HG02610 (cell line): Measurements from ENCODE around the gene KCNK18.

ENCODE experiments used
- ATAC-seq: cut with Tn5 transposase; IDR thresholded peaks from one replicate; pipeline ENCODE4 v1.9.1; 2021; ENCODE audit warnings: mild to moderate bottlenecking, moderate library complexity; ENCODE audit not compliant: unreplicated experiment

Gene KCNK18

DNA sequence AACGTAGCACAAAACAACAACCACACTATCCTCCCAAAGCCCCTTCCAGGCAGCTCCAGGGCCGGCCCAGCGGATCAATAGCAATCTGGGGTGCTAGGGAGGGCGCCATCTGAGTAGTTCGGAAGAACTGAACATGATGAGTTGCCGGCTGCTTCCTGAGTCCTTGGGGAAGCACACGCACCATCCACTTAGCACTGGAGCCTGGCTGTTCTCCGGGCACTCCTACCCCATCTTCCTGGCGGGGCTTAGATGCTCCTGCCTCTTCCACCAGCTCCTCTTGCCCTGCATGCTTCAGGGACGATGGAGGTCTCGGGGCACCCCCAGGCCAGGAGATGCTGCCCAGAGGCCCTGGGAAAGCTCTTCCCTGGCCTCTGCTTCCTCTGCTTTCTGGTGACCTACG, at the start of gene KCNK18:
KCNK18 (plus strand) TSS at position 301 of the 400 bp plus-strand sequence; CDS start at position 301, 0 bp downstream.
- no peak for ATAC-seq

DNA sequence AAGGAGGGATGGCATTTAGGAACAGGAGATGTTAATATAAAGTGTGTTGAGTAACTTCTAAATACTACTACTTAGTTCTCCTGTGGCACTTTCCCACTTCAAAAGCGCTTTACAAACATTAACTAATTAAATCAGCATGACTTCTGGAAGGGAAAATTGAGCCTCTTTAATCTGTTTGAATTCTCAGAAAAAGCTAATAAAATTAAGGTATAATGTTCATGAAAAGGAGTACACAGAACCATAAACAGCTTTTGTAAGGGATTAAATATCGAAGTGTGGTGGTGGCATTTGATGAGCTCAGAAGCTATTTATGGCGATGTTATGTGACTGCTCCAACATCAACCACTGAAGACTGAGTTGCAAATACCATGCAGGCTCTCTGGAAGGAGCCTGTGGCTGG, 49.0 kb upstream of the KCNK18 start:
- ATAC-seq, result no peak

GRCh38 chr10:117152668-117153067, 44.6 kb upstream of the KCNK18 start:
- no peak for ATAC-seq

- ATAC-seq, result no peak
Observed at GRCh38 chr10:117158297-117158696, 39.0 kb upstream of the KCNK18 start.

DNA sequence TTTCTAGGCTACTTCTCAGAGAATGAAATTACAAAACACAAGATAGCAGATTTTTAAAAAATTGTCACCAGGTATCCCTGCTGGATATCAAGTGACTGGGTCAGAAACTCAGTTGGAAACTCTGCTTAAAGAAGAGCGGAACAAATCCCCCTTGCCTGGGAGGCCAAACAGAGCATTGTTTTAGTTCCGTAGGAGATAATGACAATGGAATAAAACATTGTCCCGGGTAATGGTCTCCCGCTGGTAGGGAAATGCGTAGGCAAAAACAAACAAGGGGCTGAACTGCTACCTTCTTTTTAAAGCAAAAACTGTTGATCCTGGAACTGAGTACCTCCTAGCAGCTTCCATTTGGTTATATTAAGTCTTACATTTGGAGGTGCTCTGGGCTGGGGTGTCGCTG, 37.9 kb upstream of the KCNK18 start:
- ATAC-seq, result no peak

DNA sequence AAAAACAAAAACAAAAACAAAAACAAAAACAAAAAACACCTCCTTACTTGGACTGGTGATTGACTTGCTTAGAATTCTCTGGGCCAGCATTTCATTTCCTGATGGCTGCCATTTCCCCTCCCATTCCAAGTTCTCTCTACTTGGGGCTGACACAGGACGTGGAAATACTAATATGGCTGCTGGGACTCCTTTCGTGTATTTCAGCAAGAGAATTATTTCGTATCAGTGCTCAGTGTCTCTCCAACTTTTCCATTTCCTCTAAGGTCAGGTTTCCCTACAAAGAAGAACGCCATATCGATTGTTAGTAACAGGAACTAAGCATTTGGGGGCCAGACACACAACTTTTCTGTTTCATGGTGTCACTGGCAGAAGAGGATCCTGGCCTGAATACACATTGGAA, 36.7 kb upstream of the KCNK18 start:
- no peak for ATAC-seq

DNA sequence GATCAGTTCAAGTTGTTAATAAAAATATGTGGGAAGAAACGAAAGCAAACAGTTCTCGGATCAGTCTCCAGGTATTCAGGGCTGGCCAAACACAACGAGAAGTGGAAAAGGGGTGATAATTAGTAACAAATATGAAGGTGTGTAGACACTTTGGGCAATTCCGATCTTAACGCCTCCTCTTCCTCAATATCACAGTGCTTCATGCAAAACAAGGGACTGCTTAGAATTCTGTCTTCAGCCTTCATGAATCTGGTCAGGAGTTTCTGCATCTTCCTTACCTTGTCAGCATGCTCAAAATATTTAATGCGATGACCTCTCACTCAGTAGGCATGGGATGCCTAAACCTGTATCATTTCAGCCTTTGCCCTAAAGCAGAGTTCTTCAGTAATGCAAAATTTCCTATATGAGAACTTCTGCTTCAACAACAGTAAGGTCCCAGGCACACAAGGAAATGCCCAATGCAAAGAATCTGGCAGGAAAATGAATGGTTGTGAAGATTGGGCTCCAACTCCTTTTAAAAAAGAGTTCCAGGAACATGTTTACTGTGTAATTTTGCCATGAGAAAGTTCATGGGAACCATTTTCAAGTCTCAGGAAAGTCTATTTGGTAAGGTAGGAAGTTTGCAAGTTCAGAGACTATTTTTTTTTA, 35.8 kb upstream of the KCNK18 start:
- ATAC-seq, result no peak

DNA sequence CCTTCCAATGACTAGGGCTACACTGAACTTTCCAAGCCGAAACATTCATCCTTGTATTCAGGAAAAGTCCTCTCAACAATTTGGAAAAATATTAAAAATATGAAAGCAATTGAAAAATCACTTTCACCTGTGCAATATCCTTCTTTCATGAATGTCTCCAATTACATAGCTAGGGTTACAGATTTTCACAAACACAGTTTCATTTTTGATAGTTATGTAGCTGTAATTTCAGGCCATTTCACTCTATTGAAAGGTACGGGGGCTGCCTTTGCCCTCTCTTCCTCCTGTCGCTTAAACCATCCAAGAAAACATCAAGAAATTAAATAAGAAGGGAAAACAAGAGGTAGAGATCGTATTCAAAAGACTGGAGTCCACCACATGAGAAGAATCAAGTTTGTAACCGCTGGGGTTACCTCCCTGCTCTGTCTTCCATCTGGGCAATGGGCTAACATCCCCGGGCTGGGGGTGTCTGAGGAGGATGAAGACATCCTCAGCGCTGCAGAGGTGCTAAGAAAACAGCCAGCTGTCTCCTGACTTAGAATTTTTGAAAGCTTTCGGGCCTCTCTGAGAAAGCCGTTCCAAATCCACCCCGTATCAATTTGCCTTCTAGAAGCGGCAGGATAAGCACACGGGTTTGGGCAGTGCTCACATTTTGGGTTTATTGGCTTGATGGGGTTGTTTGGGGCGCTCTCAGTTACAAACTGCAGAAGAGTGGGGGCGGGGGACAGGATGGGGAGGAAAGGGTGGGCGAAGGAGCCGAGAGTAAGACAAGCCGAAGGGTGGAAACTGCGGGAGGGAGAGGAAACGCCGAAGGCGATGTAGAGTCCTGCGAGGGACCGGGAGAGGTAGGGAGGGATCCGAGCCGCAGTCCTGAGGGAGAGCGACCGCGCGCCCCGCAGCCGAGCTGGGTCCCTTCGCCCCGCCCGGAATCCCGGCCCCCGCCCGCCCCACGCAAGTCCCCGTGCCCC, 34.9 kb upstream of the KCNK18 start:
- ATAC-seq, result no peak

GRCh38 chr10:117163061-117163953, 34.0 kb upstream of the KCNK18 start:
- ATAC-seq, result no peak

- ATAC-seq, result no peak
Observed at GRCh38 chr10:117163954-117164548, 33.2 kb upstream of the KCNK18 start.

- no peak for ATAC-seq
Observed at GRCh38 chr10:117164592-117165537, 32.4 kb upstream of the KCNK18 start.

- ATAC-seq, result no peak
Observed at GRCh38 chr10:117165538-117166417, 31.5 kb upstream of the KCNK18 start.

DNA sequence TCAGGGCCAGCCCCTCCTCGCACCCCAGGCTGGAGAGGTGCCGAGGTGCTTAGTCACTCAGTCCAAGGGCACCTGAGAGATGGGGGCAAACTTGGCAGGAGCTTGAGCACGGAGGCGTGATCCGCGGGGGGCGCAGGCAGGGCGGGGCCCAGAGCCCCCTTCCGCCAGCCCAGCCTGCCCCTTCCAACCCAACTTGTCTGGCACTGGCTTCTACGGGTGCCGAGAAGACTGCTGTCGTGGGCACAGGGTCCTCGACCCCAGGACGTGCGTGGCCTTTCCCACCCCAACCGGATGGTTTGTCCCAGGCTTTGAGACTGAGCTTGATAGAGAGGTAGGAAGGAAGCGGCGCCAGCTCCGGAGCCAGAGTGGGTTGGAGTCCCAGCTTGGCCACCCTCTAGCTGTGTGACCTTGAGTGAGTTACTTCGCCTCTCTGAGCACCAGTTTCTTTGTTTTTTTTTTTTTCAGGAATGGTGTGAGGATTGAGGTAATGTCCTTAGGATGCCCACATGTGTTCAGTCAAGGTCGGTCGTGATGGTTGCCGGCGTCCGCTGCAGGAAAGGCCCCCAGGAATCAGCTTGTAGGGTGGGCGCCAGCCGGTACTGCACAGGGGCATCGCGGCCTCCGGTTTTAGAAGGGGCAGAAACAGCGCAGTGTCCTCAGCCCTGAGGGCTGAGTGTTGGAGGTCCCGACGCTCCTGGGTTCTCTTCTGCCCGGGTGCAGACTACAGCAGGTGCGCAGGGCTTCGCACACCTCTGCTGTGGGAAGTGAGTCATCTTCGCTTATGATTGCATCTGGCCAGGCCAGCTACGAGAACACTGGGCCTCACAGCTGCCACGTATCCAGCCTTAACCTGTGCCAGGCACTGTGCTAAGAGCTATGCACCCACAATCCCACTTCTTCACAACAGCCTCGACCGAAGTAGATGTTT, 30.6 kb upstream of the KCNK18 start:
- ATAC-seq, result no peak

- ATAC-seq, result no peak
Observed at GRCh38 chr10:117167346-117167788, 29.9 kb upstream of the KCNK18 start.

GRCh38 chr10:117167789-117168674, 29.3 kb upstream of the KCNK18 start:
- ATAC-seq, result peak; percentile 73

- no peak for ATAC-seq
Observed at GRCh38 chr10:117168729-117169128, 28.6 kb upstream of the KCNK18 start.
